WERI-Rb-1 (cell line): ENCODE measurements around the gene CRYGC.
"Not testable (repeated sequence)": the region's sequence is repeated elsewhere in the genome, so short reads cannot be mapped to it uniquely, and the experiment has no call there.

Experiments used
- DNase-seq: peaks from one replicate; pipeline ENCODE4 v3.0.0-alpha.2; 2020
- H3K27ac ChIP-seq: fragments of 250-450 bp; sonication (Bioruptor Pico); 2 replicates; pipeline ENCODE4 v1.5.1; 2020; ENCODE audit warnings: mild to moderate bottlenecking, moderate library complexity
- H3K27me3 ChIP-seq: fragments of 250-450 bp; sonication (Bioruptor Pico); 2 replicates; pipeline ENCODE4 v1.5.1; 2021; ENCODE audit warnings: mild to moderate bottlenecking, low read depth, moderate library complexity; ENCODE audit not compliant: insufficient read depth, severe bottlenecking
- H3K36me3 ChIP-seq: fragments of 250-450 bp; sonication (Bioruptor Pico); 2 replicates; pipeline ENCODE4 v1.5.1; 2020; ENCODE audit warnings: mild to moderate bottlenecking, moderate library complexity
- H3K4me3 ChIP-seq: 2 replicates; pipeline ENCODE4 v1.5.1; 2011; ENCODE audit warnings: low read depth, mild to moderate bottlenecking, control low read depth, low read length
- H3K9me3 ChIP-seq: fragments of 250-450 bp; sonication (Bioruptor Pico); 2 replicates; pipeline ENCODE4 v1.5.1; 2021; ENCODE audit warnings: mild to moderate bottlenecking, moderate library complexity; ENCODE audit not compliant: severe bottlenecking
- CTCF ChIP-seq: IDR thresholded peaks from 2 replicates; pipeline ENCODE4 v1.5.1; 2011; ENCODE audit warnings: low read depth, mild to moderate bottlenecking, control low read depth, inconsistent platforms, low read length

CRYGC gene

GRCh38 chr2:208142925-208143799 is 13.5 kb upstream of the CRYGC start:
- Histone ChIP-seq H3K4me3 (no peak overlapping the region), H3K27ac (no peak overlapping the region), H3K36me3 (no peaks in the 10 kb centered on the region), H3K9me3 (no peaks in the 10 kb centered on the region), H3K27me3 (no peaks in the 10 kb centered on the region)
- no peak for TF ChIP-seq CTCF
- no peak for DNase-seq

GRCh38 chr2:208142240-208142924 is 12.8 kb upstream of the CRYGC start:
- no peak overlapping the region for H3K27ac ChIP-seq
- H3K36me3 ChIP-seq, result no peaks in the 10 kb centered on the region
- H3K4me3 ChIP-seq, result no peak overlapping the region
- peaks cover 2% of the 10 kb centered on the region for H3K9me3 ChIP-seq
- no peaks in the 10 kb centered on the region for H3K27me3 ChIP-seq
- no peak for DNase-seq
- TF ChIP-seq CTCF, result no peak

DNA sequence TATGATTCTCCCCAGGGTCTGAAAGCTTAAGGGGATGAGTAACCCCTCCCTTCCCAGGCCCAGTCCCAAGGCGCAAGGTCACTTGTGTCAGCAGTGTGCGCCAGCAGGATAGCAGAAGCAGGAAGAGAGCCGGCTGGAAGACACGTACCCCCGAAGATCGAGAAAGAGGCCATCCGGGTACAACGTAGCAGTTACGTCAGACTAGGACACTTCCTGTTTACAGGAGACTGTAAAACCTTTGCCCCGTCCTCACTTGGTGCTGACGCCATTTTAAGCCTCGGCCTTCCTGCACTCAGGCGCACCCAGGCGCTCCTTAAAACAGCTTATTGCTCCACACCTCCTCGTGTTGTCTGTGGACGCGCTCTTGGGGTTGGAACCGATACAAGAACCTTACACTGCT is 9.8 kb upstream of the CRYGC start:
- no peak for DNase-seq
- no peak overlapping the region for H3K4me3 ChIP-seq
- H3K36me3 ChIP-seq, result no peaks in the 10 kb centered on the region
- peaks cover 2% of the 10 kb centered on the region for H3K9me3 ChIP-seq
- TF ChIP-seq CTCF, result no peak
- no peaks in the 10 kb centered on the region for H3K27me3 ChIP-seq
- H3K27ac ChIP-seq, result no peak overlapping the region

DNA sequence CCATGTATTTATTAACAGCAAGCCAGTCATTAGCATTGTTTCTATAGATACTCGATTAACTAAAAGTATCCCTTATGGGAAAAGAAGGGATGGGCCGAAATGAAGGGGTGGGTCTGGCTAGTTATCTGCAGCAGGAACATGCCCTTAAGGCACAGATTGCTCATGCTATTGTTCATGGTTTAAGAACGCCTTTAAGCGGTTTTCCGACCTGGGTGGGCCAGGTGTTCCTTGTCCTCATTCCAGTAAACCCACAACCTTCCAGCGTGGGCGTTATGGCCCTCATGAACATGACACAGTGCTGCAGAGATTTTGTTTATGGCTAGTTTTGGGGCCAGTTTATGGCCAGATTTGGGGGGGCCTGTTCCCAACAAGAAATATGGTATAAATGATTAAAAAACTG is 8.7 kb upstream of the CRYGC start:
- H3K4me3 ChIP-seq, H3K27me3 ChIP-seq, DNase-seq, H3K9me3 ChIP-seq, H3K36me3 ChIP-seq, H3K27ac ChIP-seq: not testable (repeated sequence)

DNA sequence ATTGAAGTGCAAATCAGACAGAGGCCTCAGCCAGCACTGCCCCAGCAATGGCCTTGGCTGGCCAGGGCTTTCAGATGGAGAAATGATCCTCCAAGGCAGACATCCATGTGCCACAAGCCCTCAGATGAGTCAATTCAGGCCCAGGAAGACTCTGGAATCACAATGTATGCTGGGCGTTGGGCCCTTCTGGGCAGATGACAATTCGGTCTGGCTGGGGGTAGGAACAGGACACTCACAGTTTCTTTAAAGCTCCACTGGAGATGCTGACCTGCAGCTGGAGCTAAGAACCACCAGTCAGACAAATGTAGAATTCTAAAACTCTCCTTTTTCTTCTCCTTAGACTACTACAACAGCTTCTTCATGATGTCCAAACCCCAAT is 7.1 kb upstream of the CRYGC start:
- Histone ChIP-seq H3K27me3 (no peaks in the 10 kb centered on the region), H3K4me3 (no peak overlapping the region)
- TF ChIP-seq CTCF, result no peak

More for the DNA sequence above, 7.1 kb upstream of the CRYGC start:
- Histone ChIP-seq H3K27ac (peak overlapping the region; percentile 41), H3K36me3 (no peaks in the 10 kb centered on the region), H3K9me3 (peaks cover 2% of the 10 kb centered on the region)
- DNase-seq, result no peak
